GM23338 (cell line): ENCODE results near the gene ABHD17A. TPM values are rescaled to one million over a fixed set of nuclear protein-coding genes. Genes with fewer than 3 reads are reported as not detected.

Experiments used
- ATAC-seq: fragments of 200-7000 bp; cut with Tn5 transposase; 3 replicates; pipeline ENCODE4 v1.9.1; 2020
- DNase-seq: peaks from one replicate; pipeline ENCODE4 v3.0.0-alpha.2; 2015; ENCODE audit warnings: low spot score
- H2AFZ ChIP-seq: fragments of 200-600 bp; sonication (generic); 2 replicates; pipeline ENCODE4 v1.8.0; 2016; ENCODE audit warnings: antibody characterized with exemption, mild to moderate bottlenecking, moderate library complexity
- H3F3A ChIP-seq: fragments of 200-600 bp; sonication (generic); replicated peaks from 2 replicates; pipeline ENCODE4 v1.8.0; 2017; ENCODE audit warnings: antibody characterized with exemption, mixed run types, low read depth
- H3K27ac ChIP-seq: fragments of 200-600 bp; sonication (generic); 2 replicates; pipeline ENCODE4 v1.6.1; 2016; ENCODE audit warnings: low read depth
- H3K27me3 ChIP-seq: fragments of 200-600 bp; sonication (generic); 2 replicates; pipeline ENCODE4 v1.8.0; 2016; ENCODE audit warnings: mild to moderate bottlenecking, mixed run types, moderate library complexity; ENCODE audit not compliant: insufficient read depth
- H3K36me3 ChIP-seq: fragments of 200-600 bp; sonication (generic); 2 replicates; pipeline ENCODE4 v1.8.0; 2016; ENCODE audit warnings: mild to moderate bottlenecking; ENCODE audit not compliant: insufficient read depth
- H3K4me1 ChIP-seq: fragments of 200-600 bp; sonication (generic); 2 replicates; pipeline ENCODE4 v1.8.0; 2016; ENCODE audit warnings: mild to moderate bottlenecking, moderate library complexity; ENCODE audit not compliant: insufficient read depth
- H3K4me2 ChIP-seq: fragments of 200-600 bp; sonication (generic); 2 replicates; pipeline ENCODE4 v1.7.1; 2017; ENCODE audit warnings: mixed run types
- H3K4me3 ChIP-seq: fragments of 200-600 bp; sonication (generic); 2 replicates; pipeline ENCODE4 v1.6.1; 2016; ENCODE audit warnings: mixed run types
- H3K79me2 ChIP-seq: fragments of 200-600 bp; sonication (generic); replicated peaks from 2 replicates; pipeline ENCODE4 v1.8.0; 2017; ENCODE audit warnings: mild to moderate bottlenecking; ENCODE audit not compliant: insufficient read depth
- H3K9me2 ChIP-seq: fragments of 200-600 bp; sonication (generic); 2 replicates; pipeline ENCODE4 v1.8.0; 2017; ENCODE audit not compliant: insufficient read depth
- H4K20me1 ChIP-seq: fragments of 200-600 bp; sonication (generic); replicated peaks from 2 replicates; pipeline ENCODE4 v1.8.0; 2017; ENCODE audit warnings: mild to moderate bottlenecking; ENCODE audit not compliant: insufficient read depth
- H3K27ac Mint-ChIP-seq: 2 replicates; pipeline ENCODE4 v1.8.0; 2020; ENCODE audit warnings: inconsistent platforms, mild to moderate bottlenecking, moderate library complexity, mixed read lengths
- H3K27me3 Mint-ChIP-seq: 3 replicates; pipeline ENCODE4 v1.8.0; 2022; ENCODE audit warnings: low read depth, mild to moderate bottlenecking, moderate library complexity, mixed read lengths, inconsistent platforms; ENCODE audit not compliant: insufficient read depth, poor library complexity
- H3K36me3 Mint-ChIP-seq: 3 replicates; pipeline ENCODE4 v1.8.0; 2021; ENCODE audit warnings: low read depth, mild to moderate bottlenecking, inconsistent platforms, moderate library complexity, mixed read lengths
- H3K4me1 Mint-ChIP-seq: 3 replicates; pipeline ENCODE4 v1.8.0; 2020; ENCODE audit warnings: mild to moderate bottlenecking, inconsistent platforms, mixed read lengths
- H3K4me3 Mint-ChIP-seq: 3 replicates; pipeline ENCODE4 v1.8.0; 2021; ENCODE audit warnings: moderate library complexity, mild to moderate bottlenecking, inconsistent platforms, mixed read lengths
- H3K9me3 Mint-ChIP-seq: 3 replicates; pipeline ENCODE4 v1.8.0; 2020; ENCODE audit warnings: moderate library complexity, mild to moderate bottlenecking, inconsistent platforms, mixed read lengths
- CREB1 ChIP-seq: fragments of 250-450 bp; sonication (Bioruptor Pico); IDR thresholded peaks from 2 replicates; pipeline ENCODE4 v1.5.0; 2020; ENCODE audit warnings: low read depth, mild to moderate bottlenecking, moderate library complexity
- EZH2 ChIP-seq: fragments of 200-600 bp; sonication (generic); IDR thresholded peaks from one replicate; pipeline ENCODE4 v1.8.0; 2017; ENCODE audit warnings: antibody characterized with exemption, mild to moderate bottlenecking, low read depth; ENCODE audit not compliant: unreplicated experiment
- EZH2phosphoT487 ChIP-seq: fragments of 200-600 bp; sonication (generic); IDR thresholded peaks from one replicate; pipeline ENCODE4 v1.8.1; 2018; ENCODE audit warnings: antibody characterized with exemption; ENCODE audit not compliant: unreplicated experiment
- JUNB ChIP-seq: IDR thresholded peaks from one replicate; pipeline ENCODE4 v1.6.1; 2016; ENCODE audit warnings: antibody characterized with exemption; ENCODE audit not compliant: unreplicated experiment
- NANOG ChIP-seq: IDR thresholded peaks from 2 replicates; pipeline ENCODE4 v1.6.1; 2016; ENCODE audit warnings: antibody characterized with exemption, borderline replicate concordance
- POLR2AphosphoS5 ChIP-seq: IDR thresholded peaks from 2 replicates; pipeline ENCODE4 v1.6.1; 2016; ENCODE audit warnings: antibody characterized with exemption, low read depth
- STAT1 ChIP-seq: IDR thresholded peaks from one replicate; pipeline ENCODE4 v1.6.1; 2016; ENCODE audit warnings: antibody characterized with exemption; ENCODE audit not compliant: unreplicated experiment
- ZNF114 ChIP-seq: fragments of 250-450 bp; sonication (Bioruptor Pico); IDR thresholded peaks from 2 replicates; pipeline ENCODE4 v1.5.0; 2020; ENCODE audit warnings: mild to moderate bottlenecking, moderate library complexity
- ZNF331 ChIP-seq: fragments of 250-450 bp; sonication (Bioruptor Pico); IDR thresholded peaks from 2 replicates; pipeline ENCODE4 v1.5.0; 2020; ENCODE audit warnings: low read depth, mild to moderate bottlenecking, moderate library complexity
- polyA plus RNA-seq: library from polyadenylated mRNA; unstranded; fragments of >200 nt; fragmentation: Nextera tagmentation; extraction: Ambion mirVana; gene quantifications from 2 replicates; pipeline ENCODE4 v1.2.1, GENCODE V29; 2016
- total RNA-seq: library from RNA; depleted of rRNA; stranded (reverse); fragments of >200 nt; shearing (Covaris generic); gene quantifications from 2 replicates; pipeline ENCODE4 v1.2.3, GENCODE V29; 2014
- TF ChIP-seq, protein P1 (sequence below), 2 experiments: fragments of 200-600 bp in 1 of 2; sonication (generic) in 1 of 2; conservative IDR thresholded peaks; 2 replicates each; pipeline versions ENCODE4 v1.5.1 to v1.6.1; 2016 to 2017; ENCODE audit warnings: antibody characterized with exemption in 2 of 2, low read depth in 2 of 2, mild to moderate bottlenecking in 2 of 2, moderate library complexity in 1 of 2
- TF ChIP-seq, protein P2 (sequence below): IDR thresholded peaks from one replicate; pipeline ENCODE4 v1.6.1; 2018; ENCODE audit warnings: antibody characterized with exemption; ENCODE audit not compliant: unreplicated experiment
- TF ChIP-seq, protein P3 (sequence below): IDR thresholded peaks from 2 replicates; pipeline ENCODE4 v1.6.1; 2016; ENCODE audit warnings: antibody characterized with exemption

Gene ABHD17A
- total and polyA plus RNA-seq, 2 experiments from 2014 or later = 34.2 to 99.9 TPM

DNA sequence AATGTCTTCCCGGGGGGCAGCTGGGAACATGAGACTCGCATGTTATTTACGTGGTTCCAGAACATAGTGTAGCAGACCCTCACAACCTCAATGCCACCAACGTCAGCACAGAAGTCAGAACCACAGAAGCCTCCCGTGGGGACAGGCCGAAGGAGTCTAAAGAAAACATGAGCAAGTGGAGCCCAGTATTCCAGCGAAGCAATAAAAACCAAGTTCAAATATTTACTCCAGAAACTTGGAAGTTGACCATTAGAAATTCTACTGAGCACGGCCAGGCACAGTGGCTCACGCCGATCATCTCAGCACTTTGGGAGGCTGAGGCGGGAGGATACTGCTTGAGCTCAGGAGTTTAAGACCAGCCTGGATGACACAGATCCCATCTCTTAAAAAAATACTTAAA, 55.3 kb downstream of the ABHD17A start:
- Histone ChIP-seq H3K79me2 (peaks cover 25% of the 10 kb centered on the region), H3K27me3 (no peaks in the 10 kb centered on the region), H3K4me3 (no peak overlapping the region), H3K4me1 (no peaks in the 10 kb centered on the region), H4K20me1 (peaks cover 12% of the 10 kb centered on the region), H3F3A (0 out of 2 replicates have a peak, but pooled peaks cover 4% of the 10 kb centered on the region), H3K36me3 (no peaks in the 10 kb centered on the region), H3K27ac (no peak overlapping the region), H3K4me2 (no peak overlapping the region), H2AFZ (no peak overlapping the region), H3K9me2 (no peaks in the 10 kb centered on the region)
- no peak for ATAC-seq
- H3K27ac Mint-ChIP-seq = no peak overlapping the region
- no peak overlapping the region for H3K4me3 Mint-ChIP-seq
- no peaks in the 10 kb centered on the region for H3K9me3 Mint-ChIP-seq
- peaks cover 8% of the 10 kb centered on the region; the same call in 2 of the 3 replicates for H3K36me3 Mint-ChIP-seq
- TF ChIP-seq POLR2AphosphoS5 = no peak
- H3K27me3 Mint-ChIP-seq = peaks cover 10% of the 10 kb centered on the region
- DNase-seq = no peak
- H3K4me1 Mint-ChIP-seq = peaks cover 6% of the 10 kb centered on the region; the same call in 2 of the 3 replicates

DNA sequence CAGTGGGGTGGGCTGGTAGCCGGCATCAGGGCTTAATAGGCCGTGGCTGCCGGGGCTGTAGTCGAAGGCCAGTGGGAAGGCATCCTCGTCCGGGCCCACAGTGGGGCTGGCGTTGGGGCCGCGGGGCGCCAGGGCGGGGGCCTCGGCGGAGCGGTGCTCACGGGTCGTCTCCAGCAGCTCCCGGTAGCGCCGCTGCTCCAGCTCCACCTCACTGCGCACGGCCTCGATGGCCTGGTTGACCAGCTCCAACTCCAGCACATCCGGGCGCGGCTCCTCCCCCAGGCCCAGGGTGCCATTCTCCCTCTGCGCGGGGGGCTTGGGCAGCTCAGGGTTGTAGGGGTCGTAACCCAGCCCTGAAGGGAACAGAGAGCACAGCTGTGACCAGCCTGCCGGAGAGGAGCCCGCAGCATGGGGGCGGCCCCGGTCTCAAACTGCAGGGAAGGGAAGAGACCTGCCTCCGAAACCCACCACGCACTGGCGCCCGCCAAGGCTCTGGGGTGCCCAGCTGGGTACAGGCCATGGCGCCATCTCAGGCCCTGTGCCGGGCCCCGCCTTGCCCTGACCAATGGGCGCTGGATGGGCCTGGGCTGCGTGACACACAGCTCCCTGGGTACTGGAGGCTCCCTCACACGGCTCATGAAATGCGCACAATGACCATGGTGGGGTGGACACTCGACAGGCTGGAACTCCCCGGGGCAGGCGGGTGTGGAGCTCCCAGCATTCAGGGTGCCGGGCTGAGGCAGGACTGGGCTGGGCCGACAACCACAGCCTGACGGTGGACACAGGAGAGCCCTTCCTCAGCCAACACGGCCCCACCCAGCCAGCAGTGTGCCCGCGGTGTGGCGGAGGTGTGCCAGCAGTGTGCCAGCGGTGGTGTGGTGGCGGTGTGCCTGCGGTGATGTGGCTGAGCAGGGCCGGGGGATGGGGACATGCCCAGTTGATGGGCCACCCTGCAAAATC, 56.7 kb downstream of the ABHD17A start:
- DNase-seq (no peak), ATAC-seq (no peak)
- Histone ChIP-seq H3K4me2 (no peak overlapping the region), H4K20me1 (peaks cover 12% of the 10 kb centered on the region), H3K79me2 (peaks cover 15% of the 10 kb centered on the region; the same call in 1 of the 2 replicates), H3K4me1 (no peaks in the 10 kb centered on the region), H3F3A (0 out of 2 replicates have a peak, but pooled peaks cover 4% of the 10 kb centered on the region), H3K9me2 (no peaks in the 10 kb centered on the region), H3K4me3 (no peak overlapping the region), H3K36me3 (no peaks in the 10 kb centered on the region), H2AFZ (no peak overlapping the region), H3K27me3 (no peaks in the 10 kb centered on the region), H3K27ac (no peak overlapping the region)
- H3K27ac Mint-ChIP-seq = no peak overlapping the region
- peaks cover 10% of the 10 kb centered on the region for H3K27me3 Mint-ChIP-seq
- H3K36me3 Mint-ChIP-seq = peaks cover 15% of the 10 kb centered on the region
- H3K4me3 Mint-ChIP-seq = no peak overlapping the region
- H3K9me3 Mint-ChIP-seq = no peaks in the 10 kb centered on the region
- peaks cover 6% of the 10 kb centered on the region; the same call in 2 of the 3 replicates for H3K4me1 Mint-ChIP-seq
- no peak for TF ChIP-seq STAT1
- TF ChIP-seq ZNF114 = no peak
- no peak for TF ChIP-seq EZH2
- TF ChIP-seq, protein P1, sequence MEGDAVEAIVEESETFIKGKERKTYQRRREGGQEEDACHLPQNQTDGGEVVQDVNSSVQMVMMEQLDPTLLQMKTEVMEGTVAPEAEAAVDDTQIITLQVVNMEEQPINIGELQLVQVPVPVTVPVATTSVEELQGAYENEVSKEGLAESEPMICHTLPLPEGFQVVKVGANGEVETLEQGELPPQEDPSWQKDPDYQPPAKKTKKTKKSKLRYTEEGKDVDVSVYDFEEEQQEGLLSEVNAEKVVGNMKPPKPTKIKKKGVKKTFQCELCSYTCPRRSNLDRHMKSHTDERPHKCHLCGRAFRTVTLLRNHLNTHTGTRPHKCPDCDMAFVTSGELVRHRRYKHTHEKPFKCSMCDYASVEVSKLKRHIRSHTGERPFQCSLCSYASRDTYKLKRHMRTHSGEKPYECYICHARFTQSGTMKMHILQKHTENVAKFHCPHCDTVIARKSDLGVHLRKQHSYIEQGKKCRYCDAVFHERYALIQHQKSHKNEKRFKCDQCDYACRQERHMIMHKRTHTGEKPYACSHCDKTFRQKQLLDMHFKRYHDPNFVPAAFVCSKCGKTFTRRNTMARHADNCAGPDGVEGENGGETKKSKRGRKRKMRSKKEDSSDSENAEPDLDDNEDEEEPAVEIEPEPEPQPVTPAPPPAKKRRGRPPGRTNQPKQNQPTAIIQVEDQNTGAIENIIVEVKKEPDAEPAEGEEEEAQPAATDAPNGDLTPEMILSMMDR (conservative IDR thresholded peaks at IDR 0.05; ENCODE audit: low read depth in 2 of 2) = no peak
- no peak for TF ChIP-seq EZH2phosphoT487
- TF ChIP-seq JUNB = no peak
- TF ChIP-seq NANOG = no peak
- TF ChIP-seq ZNF331 = no peak
- TF ChIP-seq, protein P2, sequence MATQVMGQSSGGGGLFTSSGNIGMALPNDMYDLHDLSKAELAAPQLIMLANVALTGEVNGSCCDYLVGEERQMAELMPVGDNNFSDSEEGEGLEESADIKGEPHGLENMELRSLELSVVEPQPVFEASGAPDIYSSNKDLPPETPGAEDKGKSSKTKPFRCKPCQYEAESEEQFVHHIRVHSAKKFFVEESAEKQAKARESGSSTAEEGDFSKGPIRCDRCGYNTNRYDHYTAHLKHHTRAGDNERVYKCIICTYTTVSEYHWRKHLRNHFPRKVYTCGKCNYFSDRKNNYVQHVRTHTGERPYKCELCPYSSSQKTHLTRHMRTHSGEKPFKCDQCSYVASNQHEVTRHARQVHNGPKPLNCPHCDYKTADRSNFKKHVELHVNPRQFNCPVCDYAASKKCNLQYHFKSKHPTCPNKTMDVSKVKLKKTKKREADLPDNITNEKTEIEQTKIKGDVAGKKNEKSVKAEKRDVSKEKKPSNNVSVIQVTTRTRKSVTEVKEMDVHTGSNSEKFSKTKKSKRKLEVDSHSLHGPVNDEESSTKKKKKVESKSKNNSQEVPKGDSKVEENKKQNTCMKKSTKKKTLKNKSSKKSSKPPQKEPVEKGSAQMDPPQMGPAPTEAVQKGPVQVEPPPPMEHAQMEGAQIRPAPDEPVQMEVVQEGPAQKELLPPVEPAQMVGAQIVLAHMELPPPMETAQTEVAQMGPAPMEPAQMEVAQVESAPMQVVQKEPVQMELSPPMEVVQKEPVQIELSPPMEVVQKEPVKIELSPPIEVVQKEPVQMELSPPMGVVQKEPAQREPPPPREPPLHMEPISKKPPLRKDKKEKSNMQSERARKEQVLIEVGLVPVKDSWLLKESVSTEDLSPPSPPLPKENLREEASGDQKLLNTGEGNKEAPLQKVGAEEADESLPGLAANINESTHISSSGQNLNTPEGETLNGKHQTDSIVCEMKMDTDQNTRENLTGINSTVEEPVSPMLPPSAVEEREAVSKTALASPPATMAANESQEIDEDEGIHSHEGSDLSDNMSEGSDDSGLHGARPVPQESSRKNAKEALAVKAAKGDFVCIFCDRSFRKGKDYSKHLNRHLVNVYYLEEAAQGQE = no peak
- TF ChIP-seq, protein P3, sequence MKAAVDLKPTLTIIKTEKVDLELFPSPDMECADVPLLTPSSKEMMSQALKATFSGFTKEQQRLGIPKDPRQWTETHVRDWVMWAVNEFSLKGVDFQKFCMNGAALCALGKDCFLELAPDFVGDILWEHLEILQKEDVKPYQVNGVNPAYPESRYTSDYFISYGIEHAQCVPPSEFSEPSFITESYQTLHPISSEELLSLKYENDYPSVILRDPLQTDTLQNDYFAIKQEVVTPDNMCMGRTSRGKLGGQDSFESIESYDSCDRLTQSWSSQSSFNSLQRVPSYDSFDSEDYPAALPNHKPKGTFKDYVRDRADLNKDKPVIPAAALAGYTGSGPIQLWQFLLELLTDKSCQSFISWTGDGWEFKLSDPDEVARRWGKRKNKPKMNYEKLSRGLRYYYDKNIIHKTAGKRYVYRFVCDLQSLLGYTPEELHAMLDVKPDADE = no peak
- no peak for TF ChIP-seq CREB1 (CRISPR knock-in tag)
- TF ChIP-seq POLR2AphosphoS5 = no peak
